GM12892 (cell line): ENCODE measurements around the gene IL22RA1.

Experiments
- POLR2A ChIP-seq: IDR thresholded peaks from 2 replicates; pipeline ENCODE4 v1.6.1; 2011; ENCODE audit warnings: low read depth, low read length, control low read depth
- POLR2AphosphoS5 ChIP-seq: IDR thresholded peaks from 2 replicates; pipeline ENCODE4 v1.6.1; 2011; ENCODE audit warnings: low read depth, low read length, control low read depth

DNA sequence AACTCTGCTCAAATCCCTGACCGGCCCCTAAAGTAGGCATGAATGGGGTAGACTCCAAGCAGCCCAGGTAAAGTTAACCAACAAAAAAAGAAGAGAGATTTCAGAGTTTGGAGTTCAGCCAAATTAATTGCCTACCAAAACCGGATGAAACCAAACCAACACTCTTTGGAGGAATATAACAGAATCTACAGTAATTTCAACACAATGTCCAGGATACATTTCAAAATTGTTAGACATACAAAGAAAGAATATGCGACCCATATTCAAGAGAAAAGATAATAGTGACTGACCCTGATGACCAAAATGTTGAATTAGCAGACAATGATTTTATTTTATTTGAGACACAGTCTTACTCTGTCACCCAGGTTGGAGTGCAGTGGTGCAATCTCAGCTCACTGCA, 12.6 kb downstream of the IL22RA1 start:
- no peak for TF ChIP-seq POLR2A
- TF ChIP-seq POLR2AphosphoS5: no peak
